Stimulated activated CD4-positive, alpha-beta T cell treated with anti-CD3 and anti-CD28 coated beads, Interleukin-12 subunit alpha, Interleukin-12 subunit beta, amount 100 ng/mL, for 48 hours (primary cell): ENCODE measurements around the gene GPR143.
"Not testable (repeated sequence)": the region's sequence is repeated elsewhere in the genome, so short reads cannot be mapped to it uniquely, and the experiment has no call there.

ENCODE experiments used
- DNase-seq, 3 donors: peaks; one replicate each; pipeline ENCODE4 v3.0.0-alpha.2; 2020; ENCODE audit warnings: low read depth in 2 of 3, low spot score in 1 of 3

Gene GPR143

DNA sequence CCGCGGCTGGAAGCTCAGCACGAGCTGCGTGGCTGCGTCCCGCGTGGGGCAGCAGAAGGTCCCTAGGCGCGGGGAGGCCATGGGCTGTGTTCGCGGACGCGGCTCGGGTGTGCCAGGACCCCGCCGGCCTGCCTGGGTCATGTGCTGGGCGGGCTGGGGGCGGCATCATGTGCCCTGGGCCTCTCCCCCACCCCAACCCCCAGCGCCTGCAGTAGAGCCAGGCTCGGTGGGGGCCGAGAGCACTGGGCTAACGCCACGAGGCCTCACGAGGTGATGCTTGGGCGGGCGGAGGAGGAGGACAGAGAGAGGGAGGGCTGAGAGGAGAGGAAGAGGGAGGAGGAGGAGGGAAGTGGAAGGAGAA, at the start of gene GPR143:
Gene GPR143, minus strand, starts transcription at position 111 of the 361 bp plus-strand sequence. Its CDS starts 30 bp downstream, at position 81.
- DNase-seq, result no peak

DNA sequence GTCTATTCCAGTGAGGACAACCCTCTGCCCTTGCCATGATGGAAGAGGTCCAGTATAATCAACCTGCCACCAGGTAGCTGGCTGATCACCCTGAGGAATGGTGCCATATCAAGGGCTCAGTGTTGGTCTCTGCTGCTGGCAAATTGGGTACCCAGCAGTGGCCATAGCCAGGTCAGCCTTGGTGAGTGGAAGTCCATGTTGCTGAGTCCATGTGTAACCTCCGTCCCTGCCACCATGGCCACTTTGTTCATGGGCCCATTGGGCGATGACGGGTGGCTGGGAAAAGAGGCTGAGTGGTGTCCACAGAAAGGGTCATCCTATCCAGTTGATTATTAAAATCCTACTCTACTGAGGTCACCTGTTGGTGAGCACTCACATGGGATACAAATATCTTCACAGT, 45.4 kb upstream of the GPR143 start:
- not testable (repeated sequence) for DNase-seq

DNA sequence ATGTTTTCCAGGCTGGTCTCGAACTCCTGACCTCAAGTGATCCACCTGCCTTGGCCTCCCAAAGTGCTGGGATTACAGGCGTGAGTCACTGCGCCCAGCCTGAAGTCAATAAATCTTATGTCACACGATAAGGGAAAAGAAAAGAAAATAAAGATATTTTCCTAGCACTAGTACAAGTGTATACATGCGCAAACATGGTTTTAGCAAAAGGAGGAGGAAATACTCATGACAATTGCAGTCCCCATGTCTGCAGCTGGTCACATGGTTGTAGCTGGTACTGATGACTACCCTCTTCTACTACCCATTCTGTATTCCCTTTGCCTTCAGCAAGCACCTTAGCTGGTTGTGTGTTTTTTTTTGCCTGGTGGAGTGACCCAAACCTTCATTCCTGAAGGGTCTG, 44.2 kb upstream of the GPR143 start:
- DNase-seq, result not testable (repeated sequence)

DNA sequence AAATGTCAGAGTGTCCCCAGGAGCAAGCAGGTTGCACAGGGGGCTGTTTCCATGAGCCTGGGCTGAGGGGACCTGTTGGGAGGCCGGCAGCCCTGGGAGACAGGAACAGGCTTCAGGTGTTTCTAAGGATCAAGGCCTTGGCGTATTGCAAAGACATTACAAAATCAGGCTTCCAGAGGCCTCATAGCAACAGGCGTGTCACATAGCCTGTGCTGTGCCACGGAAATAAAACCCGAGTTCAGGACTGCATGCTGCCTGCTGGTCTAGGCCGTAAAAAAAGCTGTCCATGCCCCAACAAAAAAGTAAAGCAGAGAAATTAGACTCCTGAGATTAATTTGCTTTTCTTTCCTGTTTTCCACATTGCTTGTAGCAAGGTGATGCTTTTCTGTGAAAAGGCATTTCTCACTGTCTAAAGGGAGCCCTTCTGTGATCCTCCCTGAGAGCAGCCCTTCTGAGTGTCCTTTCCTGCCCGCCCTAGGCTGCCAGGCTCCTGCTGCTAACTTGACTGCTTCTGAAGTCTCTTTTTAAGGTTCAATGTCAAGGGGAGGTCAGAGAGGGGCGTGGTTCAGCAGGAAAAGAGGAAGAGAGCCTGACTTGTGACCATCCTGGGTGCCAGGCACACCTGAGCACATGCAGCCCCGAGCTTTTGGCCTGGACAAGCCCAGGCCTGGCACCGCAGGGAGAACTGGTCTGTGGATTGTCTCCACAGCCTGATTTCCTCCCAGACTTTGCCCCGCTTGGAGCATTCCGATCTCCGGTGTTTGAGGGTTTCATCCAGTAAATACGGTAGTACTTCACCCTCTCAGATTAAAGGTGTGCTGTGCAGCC, 41.9 kb upstream of the GPR143 start:
- DNase-seq, result no peak

DNA sequence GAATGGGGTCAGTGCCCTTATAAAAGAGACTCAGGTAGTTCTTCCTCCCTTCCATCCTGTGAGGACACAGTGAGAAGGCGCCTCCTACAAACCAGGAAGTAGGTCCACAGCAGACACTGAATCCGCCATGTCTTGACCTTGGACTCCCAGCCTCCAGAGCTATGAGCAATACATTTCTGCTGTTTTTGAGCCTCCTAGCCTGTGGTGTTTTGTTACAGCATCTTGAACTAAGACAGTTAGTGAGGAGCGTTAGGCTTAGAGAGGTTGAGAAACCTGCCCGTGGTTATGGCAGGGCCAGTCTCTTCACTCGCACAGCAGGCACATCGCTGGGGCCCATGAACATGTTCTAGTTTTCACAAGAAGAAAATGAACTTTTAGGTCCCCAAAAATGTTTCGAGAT, 40.3 kb upstream of the GPR143 start:
- DNase-seq, result no peak

DNA sequence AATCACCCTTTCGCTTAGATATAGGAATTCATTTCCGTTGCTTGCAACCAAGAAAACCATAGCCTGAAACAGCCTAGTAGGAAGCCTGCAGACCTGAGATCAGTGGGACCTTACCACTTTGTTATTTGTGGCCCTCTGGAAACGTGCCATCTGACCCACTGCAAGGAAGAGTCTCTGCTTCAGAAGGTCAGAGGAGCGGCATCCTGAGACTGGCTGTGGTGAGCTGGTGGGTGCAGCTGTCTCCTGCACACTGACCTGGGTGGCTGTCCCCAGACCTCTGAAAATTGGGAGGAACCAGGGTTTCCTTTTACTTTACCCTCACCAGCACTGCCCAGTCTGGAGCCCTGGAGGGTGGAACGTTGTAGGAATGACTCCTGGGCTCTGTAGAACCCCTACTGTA, 38.8 kb upstream of the GPR143 start:
- no peak for DNase-seq

DNA sequence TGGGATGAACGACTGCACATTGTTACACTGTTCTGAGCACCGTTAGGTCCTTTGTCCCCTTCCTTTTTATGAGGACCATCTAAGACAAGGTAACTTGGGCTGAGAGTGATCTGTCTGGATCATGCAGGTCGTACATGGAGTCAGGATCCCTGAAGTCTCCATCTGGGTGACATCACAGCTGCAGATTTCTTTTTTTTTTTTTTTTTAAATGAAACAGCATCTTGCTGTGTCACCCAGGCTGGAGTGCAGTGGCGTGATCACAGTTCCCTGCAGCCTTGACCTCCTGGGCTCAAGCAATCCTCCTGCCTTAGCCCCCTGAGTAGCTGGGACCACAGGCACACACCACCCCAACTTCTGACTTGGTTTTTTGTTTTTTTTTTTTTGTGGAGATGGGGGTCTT, 37.1 kb upstream of the GPR143 start:
- DNase-seq, result no peak

DNA sequence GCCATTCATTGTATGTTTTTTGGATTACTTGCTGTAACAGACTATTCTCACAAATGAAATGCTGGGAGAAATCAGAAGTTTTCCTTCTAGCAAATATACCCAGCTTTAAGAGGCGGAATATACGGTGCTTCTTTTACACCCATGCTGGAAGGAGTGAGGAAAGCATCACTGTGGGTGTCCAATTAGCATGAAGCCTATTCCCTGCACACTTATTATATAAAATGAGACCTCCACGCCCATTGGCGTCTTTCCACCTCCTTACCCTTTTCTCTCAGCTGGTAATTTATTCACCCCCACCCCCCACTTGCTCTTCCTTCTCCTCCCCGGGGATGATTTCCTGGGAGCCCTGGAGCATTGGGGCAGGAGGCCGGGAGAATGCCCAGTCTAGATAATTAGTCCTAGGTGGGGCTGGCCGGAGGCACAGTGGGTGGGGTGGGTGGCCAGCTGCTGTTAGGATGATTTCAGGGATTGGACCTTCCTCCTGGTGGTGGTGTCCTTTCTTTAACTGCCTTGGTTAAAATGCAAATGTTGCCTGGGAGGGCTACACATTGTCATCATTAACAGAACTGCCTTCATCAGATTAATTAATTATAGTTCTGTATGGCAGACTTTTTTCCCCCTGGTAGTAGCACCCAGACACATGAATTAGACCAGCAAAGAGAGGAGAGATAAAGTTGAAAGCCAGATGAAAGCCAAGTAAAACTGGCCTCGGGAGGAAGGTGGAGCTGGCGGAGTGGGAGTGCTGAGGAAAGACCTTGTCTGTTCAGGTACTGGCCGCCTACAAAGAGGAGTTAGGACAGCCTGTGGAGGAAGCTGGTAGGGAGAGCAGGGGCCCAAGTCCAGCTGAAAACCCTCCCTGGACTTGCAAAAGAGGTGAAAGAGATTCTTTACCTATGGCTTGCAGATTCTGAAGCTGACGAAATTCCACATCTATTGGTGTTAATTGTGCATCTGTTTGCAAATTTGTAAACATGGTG, 32.0 kb upstream of the GPR143 start:
- no peak for DNase-seq

DNA sequence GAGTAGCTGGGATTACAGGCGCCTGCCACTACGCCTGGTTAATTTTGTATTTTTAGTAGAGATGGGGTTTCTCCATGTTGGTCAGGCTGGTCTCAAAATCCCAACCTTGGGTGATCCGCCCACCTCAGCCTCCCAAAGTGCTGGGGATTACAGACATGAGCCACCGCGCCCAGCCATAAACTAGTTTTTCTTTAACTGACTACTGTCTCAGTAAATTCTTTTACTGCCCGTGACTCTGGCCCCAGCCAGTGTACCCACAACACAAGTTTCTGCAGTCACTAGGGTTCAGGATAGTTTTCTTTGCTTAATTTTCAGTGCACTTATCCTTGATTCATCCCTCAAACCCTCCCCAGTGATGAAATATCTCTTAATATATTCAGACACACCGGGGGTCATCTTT, 28.8 kb upstream of the GPR143 start:
- no peak for DNase-seq

DNA sequence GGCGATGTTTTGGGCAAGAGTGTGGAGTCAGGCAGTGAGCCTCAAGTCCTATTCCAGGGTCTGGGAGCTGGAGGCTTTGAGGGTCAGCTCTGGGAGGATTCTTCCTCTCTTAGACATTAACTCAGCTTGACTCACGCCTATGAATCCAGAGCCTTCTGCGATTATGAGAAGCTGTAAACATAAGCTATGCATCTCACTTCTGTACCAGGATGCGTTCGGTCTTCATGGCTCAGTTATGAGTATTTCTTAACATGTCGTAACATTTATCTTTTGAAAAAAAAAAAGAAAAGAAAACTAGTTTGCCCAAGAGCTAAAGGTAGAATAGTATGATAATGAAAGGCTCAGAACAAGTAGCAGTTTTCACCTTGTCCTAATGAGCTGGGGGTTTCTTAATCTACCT, 25.2 kb upstream of the GPR143 start:
- DNase-seq, result no peak

DNA sequence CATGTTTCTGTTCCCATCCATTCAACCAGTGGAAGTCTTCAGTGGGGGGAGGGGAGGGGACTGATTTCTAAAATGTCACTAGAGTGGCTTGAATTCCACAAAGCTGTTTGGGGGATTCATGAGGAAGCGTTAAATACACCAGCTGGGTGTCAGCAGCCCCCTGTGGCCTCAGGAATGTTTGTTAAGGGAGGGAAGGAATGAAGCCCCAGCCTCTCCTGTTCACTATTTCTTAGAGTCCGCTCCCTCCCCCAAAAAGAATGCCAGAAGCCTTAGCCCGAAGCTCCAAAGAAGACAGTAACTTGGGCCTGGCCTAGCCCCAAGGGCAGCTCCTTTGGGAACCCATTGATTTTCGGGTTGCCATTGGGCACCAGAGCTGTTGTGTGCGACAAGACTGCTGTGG, 23.9 kb upstream of the GPR143 start:
- no peak for DNase-seq

- no peak for DNase-seq
Observed at GRCh38 chrX:9788911-9789310, 23.3 kb upstream of the GPR143 start.

- no peak for DNase-seq
Observed at GRCh38 chrX:9786798-9787635, 21.4 kb upstream of the GPR143 start.

DNA sequence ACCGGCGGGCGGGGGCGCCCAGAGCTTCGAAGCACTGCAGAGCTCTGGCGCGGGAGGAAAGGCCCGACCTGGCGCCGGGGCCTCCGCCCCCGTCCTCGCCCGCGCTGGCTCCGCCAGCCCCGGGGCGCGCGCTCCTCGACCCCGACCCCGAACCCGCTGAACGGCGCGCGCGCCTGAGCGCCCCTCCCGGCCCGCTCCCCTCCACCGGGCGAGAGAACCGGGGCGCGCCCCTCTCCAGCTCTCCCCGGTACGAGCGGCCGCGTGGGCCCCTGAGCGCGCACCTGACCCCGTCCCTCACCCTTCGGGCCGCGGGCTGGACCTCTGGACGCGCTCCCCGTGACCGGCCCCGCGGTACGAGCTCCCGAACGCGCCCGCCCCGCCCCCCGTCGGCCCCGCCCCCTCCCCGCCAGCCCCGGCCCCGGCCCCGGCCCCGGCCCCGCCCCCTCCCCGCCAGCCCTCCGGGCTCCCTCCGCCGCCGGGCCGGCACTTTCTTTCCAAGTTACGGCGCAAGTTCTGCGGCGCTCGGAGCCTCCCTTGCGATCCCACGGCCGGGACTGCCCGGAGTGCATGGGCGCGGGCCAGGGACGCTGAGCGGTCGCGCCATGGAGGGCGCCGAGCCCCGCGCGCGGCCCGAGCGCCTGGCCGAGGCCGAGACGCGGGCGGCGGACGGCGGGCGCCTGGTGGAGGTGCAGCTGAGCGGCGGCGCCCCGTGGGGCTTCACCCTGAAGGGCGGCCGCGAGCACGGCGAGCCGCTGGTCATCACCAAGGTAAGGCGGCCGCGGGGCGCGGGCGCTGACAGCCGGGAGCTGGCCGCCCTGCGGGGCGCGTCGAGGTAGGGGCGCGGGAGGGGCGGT, 20.5 kb upstream of the GPR143 start, which contains the start of gene SHROOM2:
Gene SHROOM2, plus strand, starts transcription at position 486 of the 854 bp plus-strand sequence. Its CDS starts 117 bp downstream, at position 603.
- no peak for DNase-seq

GRCh38 chrX:9785254-9785943, 19.8 kb upstream of the GPR143 start:
- no peak for DNase-seq

DNA sequence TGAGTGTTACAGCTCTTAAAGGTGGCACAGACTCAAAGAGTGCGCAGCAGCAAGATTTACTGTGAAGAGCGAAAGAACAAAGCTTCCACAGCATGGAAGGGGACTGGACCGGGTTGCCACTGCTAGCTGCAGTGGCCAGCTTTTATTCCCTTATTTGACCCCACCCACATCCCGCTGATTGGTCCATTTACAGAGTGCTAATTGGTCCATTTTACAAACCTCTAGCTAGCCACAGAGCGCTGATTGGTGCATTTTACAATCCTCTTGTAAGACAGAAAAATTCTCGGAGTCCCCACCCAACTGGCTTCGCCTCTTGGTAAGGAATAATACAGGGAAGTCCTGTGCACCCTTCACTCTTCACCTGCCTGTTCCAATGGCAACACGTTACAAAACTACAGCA, 18.7 kb upstream of the GPR143 start:
- DNase-seq, result no peak

- DNase-seq, result no peak
Observed at GRCh38 chrX:9781941-9782340, 16.3 kb upstream of the GPR143 start.

GRCh38 chrX:9775930-9776329, 10.3 kb upstream of the GPR143 start:
- DNase-seq, result no peak

- no peak for DNase-seq
Observed at GRCh38 chrX:9772943-9773342, 7.3 kb upstream of the GPR143 start.

GRCh38 chrX:9770319-9770718, 4.7 kb upstream of the GPR143 start:
- no peak for DNase-seq
